ENCODE results near the gene TBC1D3B.
"Not testable (repeated sequence)": the region's sequence is repeated elsewhere in the genome, so short reads cannot be mapped to it uniquely, and the experiment has no call there.

Gene TBC1D3B

GRCh38 chr17:36176536-36176935 lies at the start of gene TBC1D3B:
Gene TBC1D3B, minus strand, starts transcription at chr17:36176636. Its CDS starts 1,586 bp downstream, at chr17:36175050.
- DNase-seq = not testable (repeated sequence)

- DNase-seq = not testable (repeated sequence)
Measured at GRCh38 chr17:36222967-36223366, 46.5 kb upstream of the TBC1D3B start.

- DNase-seq = not testable (repeated sequence)
Measured at GRCh38 chr17:36221581-36222100, 45.2 kb upstream of the TBC1D3B start.

- not testable (repeated sequence) for DNase-seq
Measured at GRCh38 chr17:36220737-36221580, 44.5 kb upstream of the TBC1D3B start.

GRCh38 chr17:36219556-36219955 lies 43.1 kb upstream of the TBC1D3B start:
- not testable (repeated sequence) for DNase-seq

GRCh38 chr17:36215406-36216308 lies 39.2 kb upstream of the TBC1D3B start:
- DNase-seq = not testable (repeated sequence)

- no peak for DNase-seq
Measured at GRCh38 chr17:36214918-36215317, 38.5 kb upstream of the TBC1D3B start.

GRCh38 chr17:36213695-36214094 lies 37.3 kb upstream of the TBC1D3B start:
- DNase-seq = no peak

- no peak for DNase-seq
Measured at GRCh38 chr17:36212966-36213365, 36.5 kb upstream of the TBC1D3B start.

GRCh38 chr17:36212272-36212605 lies 35.8 kb upstream of the TBC1D3B start:
- no peak for DNase-seq

- not testable (repeated sequence) for DNase-seq
Measured at GRCh38 chr17:36211484-36212271, 35.2 kb upstream of the TBC1D3B start.

GRCh38 chr17:36210439-36211211 lies 34.2 kb upstream of the TBC1D3B start, which contains the start of gene CCL4L2:
Gene CCL4L2, plus strand, starts transcription at chr17:36211063.
- not testable (repeated sequence) for DNase-seq

- DNase-seq = no peak
Measured at GRCh38 chr17:36209575-36209974, 33.1 kb upstream of the TBC1D3B start.

- not testable (repeated sequence) for DNase-seq
Measured at GRCh38 chr17:36207383-36207782, 30.9 kb upstream of the TBC1D3B start.

GRCh38 chr17:36206486-36206821 lies 30.0 kb upstream of the TBC1D3B start:
- not testable (repeated sequence) for DNase-seq

- DNase-seq = no peak
Measured at GRCh38 chr17:36205637-36206485, 29.4 kb upstream of the TBC1D3B start.

GRCh38 chr17:36204724-36205500 lies 28.5 kb upstream of the TBC1D3B start:
- no peak for DNase-seq

GRCh38 chr17:36203335-36203734 lies 26.9 kb upstream of the TBC1D3B start:
- DNase-seq = no peak

- not testable (repeated sequence) for DNase-seq
Measured at GRCh38 chr17:36201506-36201905, 25.1 kb upstream of the TBC1D3B start.

- DNase-seq = not testable (repeated sequence)
Measured at GRCh38 chr17:36201102-36201501, 24.7 kb upstream of the TBC1D3B start.
